GM23338 (cell line): ENCODE measurements around the gene MRPS6. TPM values are rescaled to one million over a fixed set of nuclear protein-coding genes. Genes with fewer than 3 reads are reported as not detected.

Experiments
- ATAC-seq: fragments of 200-7000 bp; cut with Tn5 transposase; 3 replicates; pipeline ENCODE4 v1.9.1; 2020
- DNase-seq: peaks from one replicate; pipeline ENCODE4 v3.0.0-alpha.2; 2015; ENCODE audit warnings: low spot score
- H2AFZ ChIP-seq: fragments of 200-600 bp; sonication (generic); 2 replicates; pipeline ENCODE4 v1.8.0; 2016; ENCODE audit warnings: antibody characterized with exemption, mild to moderate bottlenecking, moderate library complexity
- H3F3A ChIP-seq: fragments of 200-600 bp; sonication (generic); replicated peaks from 2 replicates; pipeline ENCODE4 v1.8.0; 2017; ENCODE audit warnings: antibody characterized with exemption, mixed run types, low read depth
- H3K27ac ChIP-seq: fragments of 200-600 bp; sonication (generic); 2 replicates; pipeline ENCODE4 v1.6.1; 2016; ENCODE audit warnings: low read depth
- H3K27me3 ChIP-seq: fragments of 200-600 bp; sonication (generic); 2 replicates; pipeline ENCODE4 v1.8.0; 2016; ENCODE audit warnings: mild to moderate bottlenecking, mixed run types, moderate library complexity; ENCODE audit not compliant: insufficient read depth
- H3K36me3 ChIP-seq: fragments of 200-600 bp; sonication (generic); 2 replicates; pipeline ENCODE4 v1.8.0; 2016; ENCODE audit warnings: mild to moderate bottlenecking; ENCODE audit not compliant: insufficient read depth
- H3K4me1 ChIP-seq: fragments of 200-600 bp; sonication (generic); 2 replicates; pipeline ENCODE4 v1.8.0; 2016; ENCODE audit warnings: mild to moderate bottlenecking, moderate library complexity; ENCODE audit not compliant: insufficient read depth
- H3K4me2 ChIP-seq: fragments of 200-600 bp; sonication (generic); 2 replicates; pipeline ENCODE4 v1.7.1; 2017; ENCODE audit warnings: mixed run types
- H3K4me3 ChIP-seq: fragments of 200-600 bp; sonication (generic); 2 replicates; pipeline ENCODE4 v1.6.1; 2016; ENCODE audit warnings: mixed run types
- H3K79me2 ChIP-seq: fragments of 200-600 bp; sonication (generic); replicated peaks from 2 replicates; pipeline ENCODE4 v1.8.0; 2017; ENCODE audit warnings: mild to moderate bottlenecking; ENCODE audit not compliant: insufficient read depth
- H3K9me2 ChIP-seq: fragments of 200-600 bp; sonication (generic); 2 replicates; pipeline ENCODE4 v1.8.0; 2017; ENCODE audit not compliant: insufficient read depth
- H4K20me1 ChIP-seq: fragments of 200-600 bp; sonication (generic); replicated peaks from 2 replicates; pipeline ENCODE4 v1.8.0; 2017; ENCODE audit warnings: mild to moderate bottlenecking; ENCODE audit not compliant: insufficient read depth
- H3K27ac Mint-ChIP-seq: 2 replicates; pipeline ENCODE4 v1.8.0; 2020; ENCODE audit warnings: inconsistent platforms, mild to moderate bottlenecking, moderate library complexity, mixed read lengths
- H3K27me3 Mint-ChIP-seq: 3 replicates; pipeline ENCODE4 v1.8.0; 2022; ENCODE audit warnings: low read depth, mild to moderate bottlenecking, moderate library complexity, mixed read lengths, inconsistent platforms; ENCODE audit not compliant: insufficient read depth, poor library complexity
- H3K36me3 Mint-ChIP-seq: 3 replicates; pipeline ENCODE4 v1.8.0; 2021; ENCODE audit warnings: low read depth, mild to moderate bottlenecking, inconsistent platforms, moderate library complexity, mixed read lengths
- H3K4me1 Mint-ChIP-seq: 3 replicates; pipeline ENCODE4 v1.8.0; 2020; ENCODE audit warnings: mild to moderate bottlenecking, inconsistent platforms, mixed read lengths
- H3K4me3 Mint-ChIP-seq: 3 replicates; pipeline ENCODE4 v1.8.0; 2021; ENCODE audit warnings: moderate library complexity, mild to moderate bottlenecking, inconsistent platforms, mixed read lengths
- H3K9me3 Mint-ChIP-seq: 3 replicates; pipeline ENCODE4 v1.8.0; 2020; ENCODE audit warnings: moderate library complexity, mild to moderate bottlenecking, inconsistent platforms, mixed read lengths
- CREB1 ChIP-seq: fragments of 250-450 bp; sonication (Bioruptor Pico); IDR thresholded peaks from 2 replicates; pipeline ENCODE4 v1.5.0; 2020; ENCODE audit warnings: low read depth, mild to moderate bottlenecking, moderate library complexity
- ETS1 ChIP-seq: IDR thresholded peaks from 2 replicates; pipeline ENCODE4 v1.6.1; 2016; ENCODE audit warnings: antibody characterized with exemption
- EZH2 ChIP-seq: fragments of 200-600 bp; sonication (generic); IDR thresholded peaks from one replicate; pipeline ENCODE4 v1.8.0; 2017; ENCODE audit warnings: antibody characterized with exemption, mild to moderate bottlenecking, low read depth; ENCODE audit not compliant: unreplicated experiment
- JUNB ChIP-seq: IDR thresholded peaks from one replicate; pipeline ENCODE4 v1.6.1; 2016; ENCODE audit warnings: antibody characterized with exemption; ENCODE audit not compliant: unreplicated experiment
- NANOG ChIP-seq: IDR thresholded peaks from 2 replicates; pipeline ENCODE4 v1.6.1; 2016; ENCODE audit warnings: antibody characterized with exemption, borderline replicate concordance
- POLR2AphosphoS5 ChIP-seq: IDR thresholded peaks from 2 replicates; pipeline ENCODE4 v1.6.1; 2016; ENCODE audit warnings: antibody characterized with exemption, low read depth
- REST ChIP-seq: IDR thresholded peaks from one replicate; pipeline ENCODE4 v1.6.1; 2018; ENCODE audit warnings: antibody characterized with exemption; ENCODE audit not compliant: unreplicated experiment
- ZNF114 ChIP-seq: fragments of 250-450 bp; sonication (Bioruptor Pico); IDR thresholded peaks from 2 replicates; pipeline ENCODE4 v1.5.0; 2020; ENCODE audit warnings: mild to moderate bottlenecking, moderate library complexity
- polyA plus RNA-seq: library from polyadenylated mRNA; unstranded; fragments of >200 nt; fragmentation: Nextera tagmentation; extraction: Ambion mirVana; gene quantifications from 2 replicates; pipeline ENCODE4 v1.2.1, GENCODE V29; 2016
- total RNA-seq: library from RNA; depleted of rRNA; stranded (reverse); fragments of >200 nt; shearing (Covaris generic); gene quantifications from 2 replicates; pipeline ENCODE4 v1.2.3, GENCODE V29; 2014

The MRPS6 gene
- total and polyA plus RNA-seq, 2 experiments from 2014 or later = 80.5 to 242 TPM

- TF ChIP-seq REST = no peak
- TF ChIP-seq ETS1 = no peak
- no peak for TF ChIP-seq CREB1 (CRISPR knock-in tag)
- TF ChIP-seq POLR2AphosphoS5 = no peak
- TF ChIP-seq EZH2 = no peak
- no peak for TF ChIP-seq ZNF114 (CRISPR knock-in tag)
- no peak for TF ChIP-seq JUNB
These were observed 21.2 kb upstream of the MRPS6 start (continued) for GRCh38 chr21:34052171-34052570.

GRCh38 chr21:34054259-34054658, 19.1 kb upstream of the MRPS6 start:
- no peaks in the 10 kb centered on the region for H3F3A ChIP-seq
- H3K4me1 ChIP-seq = no peaks in the 10 kb centered on the region
- H3K9me2 ChIP-seq = no peaks in the 10 kb centered on the region
- Mint-ChIP-seq H3K4me1 (no peaks in the 10 kb centered on the region), H3K27me3 (peaks cover 4% of the 10 kb centered on the region), H3K4me3 (no peak overlapping the region), H3K36me3 (no peaks in the 10 kb centered on the region), H3K27ac (no peak overlapping the region), H3K9me3 (no peaks in the 10 kb centered on the region)
- no peak for ATAC-seq
- no peaks in the 10 kb centered on the region for H3K27me3 ChIP-seq
- H3K27ac ChIP-seq = no peak overlapping the region
- DNase-seq = no peak
- H2AFZ ChIP-seq = no peak overlapping the region
- no peaks in the 10 kb centered on the region for H3K79me2 ChIP-seq
- H4K20me1 ChIP-seq = no peaks in the 10 kb centered on the region
- no peak overlapping the region for H3K4me2 ChIP-seq
- TF ChIP-seq NANOG (no peak), REST (no peak)
- no peak overlapping the region for H3K4me3 ChIP-seq
- H3K36me3 ChIP-seq = no peaks in the 10 kb centered on the region
